GM12874 (cell line): Measurements from ENCODE around the gene PRRX2.

Experiments
- CTCF ChIP-seq: IDR thresholded peaks from 2 replicates; pipeline ENCODE4 v1.5.1; 2011; ENCODE audit warnings: low read depth, mild to moderate bottlenecking, control low read depth, low read length, moderate library complexity; ENCODE audit not compliant: insufficient read depth

PRRX2 gene

GRCh38 chr9:129696944-129697655 is 31.7 kb downstream of the PRRX2 start:
- TF ChIP-seq CTCF = no peak

DNA sequence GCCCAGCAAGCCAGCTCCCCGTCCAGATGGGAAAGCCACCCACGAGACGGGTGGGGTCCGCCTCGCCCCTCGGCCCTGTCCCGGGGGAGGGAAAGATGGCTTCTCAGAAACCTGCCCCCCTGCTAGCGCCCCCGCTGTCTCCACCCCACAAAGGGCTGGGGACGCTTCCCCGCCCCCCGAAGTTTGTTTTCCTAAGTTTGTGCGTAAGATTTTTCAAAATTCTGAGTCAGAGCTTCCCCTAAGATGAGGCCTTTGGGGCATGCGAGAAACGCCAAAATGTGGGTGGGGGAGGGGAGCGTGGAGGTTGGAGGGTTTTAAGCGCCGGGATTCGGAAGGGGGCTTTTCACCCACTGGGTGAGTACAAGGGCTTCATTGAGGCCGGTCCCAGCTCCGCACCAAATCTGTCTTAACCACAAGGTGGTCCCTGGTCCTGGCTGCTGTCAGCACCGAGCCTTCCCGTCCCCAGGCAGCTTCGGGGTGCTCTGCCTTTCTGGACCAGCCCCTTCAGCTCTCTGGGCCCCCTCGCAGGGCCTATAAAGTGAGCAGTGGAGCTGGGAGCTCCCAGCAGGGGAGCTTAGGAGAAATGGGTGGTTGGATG is 32.3 kb downstream of the PRRX2 start:
- TF ChIP-seq CTCF = no peak

- no peak for TF ChIP-seq CTCF
These were observed 32.9 kb downstream of the PRRX2 start for GRCh38 chr9:129698254-129698757.

DNA sequence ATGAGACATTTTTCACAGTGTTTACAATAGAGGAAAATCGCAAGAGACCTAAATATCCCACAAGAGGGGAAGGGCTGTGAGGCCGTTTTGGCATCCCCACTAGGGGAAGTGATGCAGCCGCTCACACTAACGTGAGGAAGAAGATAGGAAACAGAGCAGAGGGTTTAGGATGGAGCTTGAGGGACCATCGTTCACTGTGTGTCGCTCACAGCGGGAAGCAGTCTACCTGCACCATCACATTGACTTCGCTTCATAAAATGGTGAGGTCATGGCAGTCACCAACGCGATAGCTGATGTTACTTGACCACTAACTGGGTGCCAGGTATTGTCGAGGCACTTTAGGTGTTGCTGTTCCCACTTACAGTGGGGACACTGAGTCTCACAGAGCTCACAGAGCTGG is 35.6 kb downstream of the PRRX2 start:
- no peak for TF ChIP-seq CTCF

DNA sequence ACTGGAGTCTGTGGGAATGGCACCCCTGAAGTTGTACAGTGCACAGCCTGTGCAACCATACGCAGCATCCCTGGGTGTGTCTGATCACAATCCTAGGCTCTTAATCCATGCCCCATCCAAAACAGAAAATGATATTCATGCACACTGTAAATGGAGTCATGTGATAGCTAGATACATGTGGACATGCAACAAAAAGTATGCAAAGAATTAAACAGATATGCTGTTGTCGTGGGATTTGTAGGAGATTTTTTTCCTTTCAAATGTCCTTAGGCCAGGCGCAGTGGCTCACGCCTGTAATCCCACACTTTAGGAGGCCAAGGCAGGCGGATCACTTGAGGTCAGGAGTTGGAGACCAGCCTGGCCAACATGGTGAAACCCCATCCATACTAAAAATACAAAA is 36.1 kb downstream of the PRRX2 start:
- no peak for TF ChIP-seq CTCF

GRCh38 chr9:129702589-129703520 is 37.4 kb downstream of the PRRX2 start:
- no peak for TF ChIP-seq CTCF
